Mesenteric fat pad (tissue), 1 donor: ENCODE results near the gene TIMM21. TPM values are rescaled to one million over a fixed set of nuclear protein-coding genes. Genes with fewer than 3 reads are reported as not detected.

ENCODE experiments used
- DNase-seq: peaks from one replicate; pipeline ENCODE4 v3.0.0-alpha.2; 2020; ENCODE audit warnings: low spot score
- total RNA-seq: library from RNA; stranded (reverse); fragmentation: NEBNext Ultra II Directional; extraction: Animal tissue kit (Norgen Biotek cat#: 25700); gene quantifications from one replicate; pipeline ENCODE4 v1.2.1, GENCODE V29; 2021
- donor health status: DM: yes; HTN: yes; CAD: no.

TIMM21 gene
- total RNA-seq, 1 donor from 2014 or later, result 28.9 TPM

DNA sequence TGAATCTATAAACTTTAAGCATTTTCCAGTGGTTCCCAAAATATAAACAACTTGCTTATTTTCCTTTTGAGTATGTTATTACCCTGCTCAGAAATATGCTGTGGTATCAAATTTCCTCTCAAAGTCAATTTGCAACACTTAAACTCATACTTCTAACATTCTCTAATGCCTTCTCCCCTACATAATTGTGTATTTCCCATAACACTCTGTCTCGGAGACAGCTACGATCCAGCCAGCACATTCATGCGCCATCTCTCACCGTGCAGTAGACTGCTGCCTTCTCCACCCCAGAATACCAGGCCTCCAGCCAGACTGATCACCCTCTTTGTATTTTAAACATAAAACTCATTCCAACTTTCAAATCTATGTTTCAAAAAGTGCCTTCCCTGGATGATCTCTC is 41.8 kb downstream of the TIMM21 start:
- no peak for DNase-seq

DNA sequence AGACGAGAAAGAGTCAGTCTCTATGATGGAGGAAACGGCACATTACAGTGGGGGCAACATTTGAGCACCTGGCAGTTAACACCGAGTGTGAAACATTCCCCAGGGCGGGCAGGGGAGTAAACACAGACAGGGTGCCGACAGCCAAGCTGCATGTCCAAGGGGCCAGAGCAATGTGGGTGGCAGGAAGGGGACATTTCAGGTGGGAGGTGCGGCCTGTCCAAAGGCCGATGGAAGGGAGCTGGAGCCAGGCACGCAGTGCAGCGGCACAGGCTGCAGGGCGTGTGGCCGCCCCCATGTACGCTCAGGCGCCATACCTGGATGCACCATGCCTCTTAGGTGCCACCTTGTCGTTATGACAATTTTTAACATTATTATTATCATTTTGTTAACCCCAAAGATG is 43.3 kb downstream of the TIMM21 start:
- DNase-seq, result no peak

DNA sequence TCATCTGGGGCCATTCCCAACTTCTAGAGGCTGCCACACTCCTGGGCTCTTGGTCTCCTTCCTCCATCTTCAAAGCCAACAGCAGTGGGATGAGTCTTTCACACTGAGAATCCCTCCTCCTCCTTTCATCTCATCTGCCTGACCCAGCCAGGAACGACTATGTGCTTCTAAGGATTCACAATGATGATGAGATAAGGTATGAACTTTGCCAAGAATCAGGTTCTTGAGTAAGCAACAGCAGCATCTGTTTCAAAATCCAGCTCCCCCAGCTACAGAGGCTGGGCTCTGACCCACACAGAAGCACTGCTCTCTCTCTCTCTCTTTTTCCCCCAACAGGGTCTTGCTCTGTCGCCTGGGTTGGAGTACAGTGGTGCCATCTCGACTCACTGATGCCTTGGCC is 46.4 kb downstream of the TIMM21 start:
- DNase-seq, result no peak

DNA sequence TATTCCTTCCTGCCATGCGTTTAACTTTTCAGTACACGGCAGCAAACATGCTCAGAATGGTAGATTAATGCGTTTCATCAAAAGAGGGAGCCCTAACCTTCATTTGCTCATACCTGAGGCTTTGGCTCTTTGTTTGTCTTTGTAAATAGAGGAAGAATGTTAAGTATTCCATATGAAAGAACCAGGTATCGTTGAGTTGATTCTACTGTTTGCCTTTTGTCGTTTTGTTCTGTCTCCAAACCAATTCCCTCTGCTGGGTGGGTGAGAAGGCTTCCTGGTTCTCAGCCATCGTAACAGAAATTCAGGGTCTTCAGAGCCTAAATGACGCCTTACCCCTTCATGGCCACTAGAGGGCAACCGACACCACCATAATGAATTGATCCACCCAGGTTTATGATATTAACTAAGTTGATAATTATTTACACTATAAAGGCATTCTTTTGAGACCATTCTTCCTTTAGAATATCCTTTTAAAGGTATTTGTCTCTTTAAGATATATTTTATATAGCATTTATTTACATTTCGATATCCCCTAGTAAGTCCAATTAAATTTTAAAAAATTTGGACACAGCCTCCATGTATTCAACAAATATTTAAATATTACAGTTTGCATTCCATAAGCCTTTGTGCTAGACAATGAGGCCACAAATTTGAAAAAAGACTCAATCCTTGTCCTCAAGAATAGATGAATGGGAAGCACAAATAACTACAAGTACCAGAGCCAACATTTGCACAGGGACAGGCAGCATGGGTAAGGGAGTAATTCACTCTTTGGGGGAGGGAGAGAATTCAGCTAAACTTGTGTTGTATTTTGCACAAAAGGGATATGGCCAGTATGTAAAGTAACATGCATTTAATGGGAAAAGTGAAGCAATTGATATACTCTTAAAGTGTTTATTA is 48.1 kb downstream of the TIMM21 start:
- DNase-seq, result no peak

DNA sequence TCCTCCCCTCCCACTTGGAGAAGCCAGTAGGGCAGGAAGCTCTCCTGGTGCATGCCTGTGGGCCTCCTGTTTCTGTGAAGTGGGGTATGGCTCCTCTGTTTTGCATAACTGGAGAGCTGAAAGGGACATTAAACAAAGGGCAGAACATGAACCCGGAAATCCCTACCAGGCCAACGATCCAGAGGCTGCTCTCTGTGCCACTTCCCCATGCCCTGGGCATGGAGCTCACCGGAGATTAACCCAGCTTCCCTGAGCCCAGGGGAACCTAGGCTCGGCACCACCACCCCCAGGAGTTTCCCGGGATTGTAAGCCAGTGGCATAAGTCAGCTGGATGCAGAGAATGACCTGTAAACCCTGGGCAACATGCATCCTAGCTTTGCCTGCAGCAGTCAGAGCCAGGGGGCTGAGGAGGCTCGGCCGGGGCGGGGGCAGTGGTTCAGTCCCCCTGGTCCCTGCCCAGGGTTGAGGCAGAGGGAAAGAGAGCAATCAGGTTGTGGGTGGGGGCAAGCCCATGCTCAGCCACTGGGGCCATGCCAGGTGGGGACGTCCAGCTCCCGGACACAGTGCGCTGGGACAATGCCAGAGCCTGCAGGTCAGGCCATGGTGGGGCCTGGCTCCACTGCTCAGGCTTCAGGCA is 49.5 kb downstream of the TIMM21 start:
- DNase-seq, result no peak

DNA sequence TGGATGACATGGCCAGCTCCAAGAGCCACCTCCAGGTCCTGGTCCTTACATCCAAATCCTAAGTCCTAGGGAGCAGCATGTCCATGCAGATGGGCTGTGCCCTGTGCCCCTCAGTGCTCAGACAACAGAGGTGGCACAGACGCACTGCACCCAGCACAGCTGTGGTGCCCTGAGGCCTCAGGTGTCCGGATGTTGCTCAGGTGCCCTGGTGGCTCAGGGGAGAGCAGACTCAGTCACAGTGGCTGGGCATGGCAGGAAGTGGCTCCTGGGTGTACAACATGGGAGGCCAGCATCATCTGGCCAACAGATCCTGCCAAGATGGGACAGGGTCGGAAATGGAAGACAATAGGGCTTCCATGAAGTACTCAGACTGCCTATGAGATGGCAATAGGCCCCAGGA is 50.1 kb downstream of the TIMM21 start:
- DNase-seq, result no peak

DNA sequence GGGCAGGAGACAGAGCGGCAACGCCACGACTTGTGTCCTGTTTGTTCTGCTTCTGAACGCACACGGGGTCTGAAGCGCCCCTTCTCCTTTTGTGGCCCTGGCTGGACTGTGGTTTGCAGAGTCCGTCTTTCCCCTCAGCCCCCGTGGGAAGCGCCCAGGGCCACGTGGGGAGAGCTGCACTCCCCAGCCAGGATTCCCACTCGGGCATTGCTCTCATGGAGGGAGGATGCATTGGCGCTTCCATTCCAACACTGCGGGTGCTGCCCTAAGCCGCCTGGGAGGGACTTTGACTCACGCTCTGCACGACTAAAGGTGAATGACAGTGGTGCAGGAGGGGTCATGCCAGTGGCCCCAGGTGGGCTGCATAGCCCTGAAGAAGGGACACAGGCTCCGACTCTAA is 52.5 kb downstream of the TIMM21 start:
- DNase-seq, result no peak

DNA sequence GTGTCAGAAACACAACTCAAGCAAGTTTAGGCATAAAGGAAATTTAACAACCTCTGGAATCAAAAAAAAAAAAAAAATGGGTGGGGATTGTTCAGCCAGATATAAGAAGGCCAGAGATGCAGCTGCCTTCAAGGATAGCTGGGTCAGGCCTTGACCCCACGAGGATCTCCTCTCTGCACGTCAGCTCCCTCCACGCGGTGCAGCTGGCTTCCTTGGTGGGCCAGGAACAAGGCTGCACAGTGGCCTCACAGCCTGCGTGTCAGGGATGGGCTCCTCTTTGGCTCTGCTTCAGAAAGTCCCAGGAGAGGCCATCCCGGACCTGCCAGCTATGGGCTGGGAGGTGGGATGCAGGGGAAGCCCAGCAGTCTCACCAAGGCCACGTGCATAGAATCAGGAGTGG is 55.5 kb downstream of the TIMM21 start:
- no peak for DNase-seq

DNA sequence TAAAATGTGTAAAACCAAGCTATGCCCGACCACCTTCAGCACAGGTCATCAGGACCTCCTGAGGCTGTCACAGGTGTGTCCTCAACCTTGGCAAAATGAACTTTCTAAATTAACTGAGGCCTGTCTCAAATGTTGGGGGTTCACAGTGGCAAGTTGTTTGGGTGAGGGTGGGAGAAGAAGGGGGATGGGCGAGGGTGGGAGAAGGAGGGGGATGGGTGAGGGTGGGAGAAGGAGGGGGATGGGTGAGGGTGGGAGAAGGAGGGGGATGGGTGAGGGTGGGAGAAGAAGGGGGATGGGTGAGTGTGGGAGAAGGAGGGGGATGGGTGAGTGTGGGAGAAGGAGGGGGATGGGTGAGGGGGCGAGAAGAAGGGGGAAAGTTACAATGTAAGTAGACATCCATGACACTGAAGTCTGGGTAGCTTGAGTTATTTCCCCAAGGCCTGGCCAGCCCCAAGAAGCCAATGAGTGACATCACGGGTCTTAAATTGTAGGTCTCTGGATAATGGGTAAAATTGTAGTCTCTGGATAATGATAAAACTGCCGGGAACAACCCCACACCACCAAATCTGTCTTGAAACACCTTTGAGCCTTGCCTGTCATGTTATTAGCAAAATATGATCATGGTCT is 56.3 kb downstream of the TIMM21 start:
- no peak for DNase-seq

Other genes starting within 250 kb of the TIMM21 start
- 0.29 TPM for gene FBXO15, start 689 bp upstream of the TIMM21 start, total RNA-seq
- 353 TPM for gene CYB5A, start 143.4 kb downstream of the TIMM21 start, total RNA-seq
- gene C18orf63, start 167.3 kb downstream of the TIMM21 start, total RNA-seq, result not detected